GM18502 (cell line): Measurements from ENCODE around the gene MMP10.
"Not testable (repeated sequence)": the region's sequence is repeated elsewhere in the genome, so short reads cannot be mapped to it uniquely, and the experiment has no call there.

Experiments used
- ATAC-seq: cut with Tn5 transposase; IDR thresholded peaks from one replicate; pipeline ENCODE4 v1.9.1; 2021; ENCODE audit warnings: mild to moderate bottlenecking; ENCODE audit not compliant: unreplicated experiment, poor library complexity

MMP10 gene

DNA sequence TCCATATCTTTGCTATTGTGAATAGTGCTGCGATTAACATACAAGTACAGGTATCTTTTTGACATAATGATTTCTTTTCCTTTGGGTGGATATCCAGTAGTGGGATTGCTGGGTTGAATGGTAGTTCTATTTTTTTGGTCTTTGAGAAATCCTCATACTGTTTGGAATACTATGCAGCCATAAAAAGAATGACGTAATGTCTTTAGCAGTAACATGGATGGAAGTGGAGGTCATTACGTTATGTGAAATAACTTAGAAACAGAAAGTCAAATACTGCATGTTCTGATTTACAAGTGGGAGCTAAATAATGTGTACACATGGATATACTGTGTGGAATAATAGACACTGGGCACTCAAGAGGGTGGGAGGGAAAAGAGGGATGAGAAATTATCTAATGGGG lies 4.0 kb upstream of the MMP10 start:
- no peak for ATAC-seq

DNA sequence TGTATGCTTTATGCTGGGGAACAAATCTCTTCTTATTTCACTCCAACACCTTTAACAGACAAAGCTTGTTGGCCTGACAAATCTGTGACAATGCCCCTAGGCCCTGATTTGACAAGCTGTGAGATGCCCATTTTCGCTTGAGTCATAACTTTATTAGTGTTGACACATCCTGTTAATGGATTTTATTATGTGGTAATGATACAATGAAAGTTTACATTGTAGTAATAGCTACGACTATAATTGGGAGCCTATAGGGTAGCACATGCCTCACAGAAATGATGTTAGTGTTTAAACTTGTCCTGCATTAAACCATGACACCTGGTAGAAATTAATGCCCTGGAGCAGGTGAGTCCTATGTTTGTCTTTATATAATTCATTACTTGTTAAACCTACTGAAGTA lies 3.3 kb upstream of the MMP10 start:
- ATAC-seq, result no peak

DNA sequence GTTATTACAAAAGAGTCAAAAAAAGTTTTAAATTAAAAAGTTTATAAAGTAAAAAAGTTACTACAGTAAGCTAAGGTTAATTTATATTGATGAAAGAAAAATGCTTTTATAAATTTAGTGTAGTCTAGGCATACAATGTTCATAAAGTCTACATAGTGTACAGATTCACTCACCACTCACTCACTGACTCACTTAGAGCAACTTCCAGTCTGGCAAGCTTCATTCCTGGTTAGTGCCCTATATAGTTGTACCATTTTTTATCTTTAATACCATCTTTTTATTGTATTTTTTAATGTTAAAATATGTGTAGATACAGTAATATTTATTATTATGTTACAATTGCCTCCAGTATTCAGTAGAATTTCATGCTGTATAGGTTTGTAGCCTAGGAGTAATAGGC lies 2.6 kb upstream of the MMP10 start:
- no peak for ATAC-seq

DNA sequence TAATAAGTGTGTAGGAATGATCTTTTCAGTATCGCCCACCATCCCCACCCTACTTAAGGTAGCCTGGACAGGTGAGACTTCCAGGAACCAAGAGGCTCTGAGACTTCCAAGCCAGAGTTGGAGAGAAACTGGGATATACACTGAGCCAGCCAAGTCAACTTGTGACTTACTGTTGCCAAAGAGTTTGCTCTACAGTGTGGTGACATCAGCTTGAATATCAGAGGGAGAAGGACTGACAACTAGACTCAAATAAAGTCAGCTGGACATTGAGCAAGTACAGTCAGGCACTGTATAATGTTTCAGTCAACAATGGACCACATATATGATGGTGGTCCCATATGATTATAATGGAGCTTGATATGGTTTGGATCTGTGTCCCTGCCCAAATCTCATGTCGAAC lies 1.2 kb upstream of the MMP10 start:
- ATAC-seq, result no peak

- no peak for ATAC-seq
Observed at GRCh38 chr11:102776454-102776853, 4.0 kb downstream of the MMP10 start.

- ATAC-seq, result no peak
Observed at GRCh38 chr11:102773386-102773785, 7.0 kb downstream of the MMP10 start.

DNA sequence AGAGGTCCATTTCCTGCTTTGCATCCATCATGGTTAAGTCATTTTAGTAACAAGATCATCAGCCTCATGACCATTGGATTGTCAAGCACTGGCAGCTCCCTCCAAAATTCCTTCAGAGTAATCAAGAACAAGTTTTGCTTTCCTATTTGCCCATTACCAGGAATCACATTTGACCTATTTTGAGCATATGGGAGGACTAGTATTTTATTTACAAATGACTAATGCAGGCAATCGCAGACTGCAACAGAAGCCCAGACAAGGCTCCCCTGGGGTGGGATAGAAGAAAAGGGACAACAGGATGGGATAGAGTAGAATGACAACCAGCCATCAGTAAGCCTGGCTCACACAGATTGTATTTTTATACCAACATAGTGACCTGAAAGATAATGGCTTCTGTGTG lies 9.1 kb downstream of the MMP10 start:
- ATAC-seq, result no peak

DNA sequence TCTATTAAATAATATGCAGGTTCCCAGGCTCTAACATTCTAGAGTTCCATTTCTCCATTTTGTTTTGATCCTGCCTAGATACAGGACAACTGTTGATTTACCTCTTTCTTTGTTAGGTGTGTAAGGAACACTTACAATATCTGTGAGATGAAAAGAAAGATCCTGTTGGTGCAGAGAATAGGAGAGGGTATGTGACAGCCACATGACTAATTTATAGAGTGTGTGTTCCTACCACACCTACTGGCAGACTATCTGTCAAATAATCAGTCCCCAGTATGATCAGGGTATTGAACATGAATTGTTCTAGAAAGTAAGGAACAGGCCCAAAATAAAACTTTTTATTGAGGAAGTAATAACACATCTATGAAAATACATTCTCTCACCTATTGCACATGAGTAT lies 10.2 kb downstream of the MMP10 start:
- ATAC-seq, result no peak

- ATAC-seq, result no peak
Observed at GRCh38 chr11:102767800-102768199, 12.6 kb downstream of the MMP10 start.

DNA sequence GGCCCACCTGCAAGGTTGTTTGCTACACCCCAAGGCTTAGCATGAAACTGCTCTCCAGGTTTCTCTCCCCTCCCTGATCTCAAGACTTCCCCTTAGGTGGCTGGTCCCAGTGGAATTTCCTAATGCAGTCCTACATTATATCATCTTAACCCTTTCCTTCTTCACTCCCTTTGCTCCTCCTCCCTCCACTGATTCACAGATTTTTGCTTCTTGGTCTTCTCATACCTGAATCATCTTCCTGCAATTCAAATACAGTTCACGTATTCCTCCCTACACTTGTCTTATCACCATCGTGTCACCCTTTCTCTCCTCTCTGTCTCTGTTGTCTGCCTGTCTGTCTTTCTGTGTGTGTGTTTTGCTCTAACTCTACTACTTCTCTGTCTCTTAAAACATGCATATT lies 17.0 kb downstream of the MMP10 start:
- no peak for ATAC-seq

DNA sequence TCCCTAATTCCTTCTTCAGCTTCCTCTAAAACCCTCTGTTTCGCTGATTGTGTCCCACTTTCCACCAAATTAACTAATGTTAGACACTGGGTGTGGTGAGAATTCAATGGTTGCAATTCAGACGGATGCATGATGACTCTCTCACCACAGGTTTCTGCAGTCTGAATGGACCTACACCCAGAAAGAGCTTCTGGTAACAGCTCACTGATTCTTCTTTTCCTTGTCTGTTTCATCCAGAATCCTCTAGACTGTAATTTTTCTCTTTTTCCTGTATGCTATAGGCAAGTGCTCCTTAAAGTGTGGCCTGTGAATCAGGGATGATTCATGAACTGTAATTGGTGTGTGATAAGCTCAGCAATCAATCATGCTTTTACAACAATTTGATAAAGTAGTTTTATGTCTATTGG lies 18.1 kb downstream of the MMP10 start:
- no peak for ATAC-seq

DNA sequence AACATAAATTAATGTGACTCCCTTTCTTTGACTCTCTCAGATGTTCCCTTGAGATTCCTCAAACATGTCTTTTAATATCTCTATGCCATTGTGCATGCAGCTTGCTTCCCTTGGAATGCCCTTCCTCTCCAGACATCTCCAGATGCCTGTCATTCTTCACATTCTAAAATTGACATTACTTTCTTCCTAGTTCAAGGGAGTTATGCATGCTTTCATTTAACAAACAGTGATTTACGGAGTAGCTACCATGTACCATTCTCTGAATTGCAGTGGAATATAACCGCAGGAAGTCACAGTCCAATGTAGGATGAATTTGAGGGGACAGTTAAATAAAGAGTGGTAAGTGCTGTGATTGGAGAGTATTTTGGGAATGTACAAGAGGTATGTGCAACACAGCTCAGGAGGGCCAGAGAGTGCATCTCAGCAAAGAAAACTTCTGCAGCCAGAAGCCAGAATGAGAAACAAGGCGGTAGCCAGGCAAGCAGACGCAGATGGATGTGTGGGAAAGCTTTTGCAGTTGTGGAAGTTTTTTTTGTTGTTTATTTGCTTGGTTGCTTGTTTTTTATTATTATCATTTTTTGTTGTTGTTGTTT lies 18.7 kb downstream of the MMP10 start:
- no peak for ATAC-seq

GRCh38 chr11:102760344-102761035 lies 19.9 kb downstream of the MMP10 start:
- no peak for ATAC-seq

- no peak for ATAC-seq
Observed at GRCh38 chr11:102757823-102758549, 22.4 kb downstream of the MMP10 start.

DNA sequence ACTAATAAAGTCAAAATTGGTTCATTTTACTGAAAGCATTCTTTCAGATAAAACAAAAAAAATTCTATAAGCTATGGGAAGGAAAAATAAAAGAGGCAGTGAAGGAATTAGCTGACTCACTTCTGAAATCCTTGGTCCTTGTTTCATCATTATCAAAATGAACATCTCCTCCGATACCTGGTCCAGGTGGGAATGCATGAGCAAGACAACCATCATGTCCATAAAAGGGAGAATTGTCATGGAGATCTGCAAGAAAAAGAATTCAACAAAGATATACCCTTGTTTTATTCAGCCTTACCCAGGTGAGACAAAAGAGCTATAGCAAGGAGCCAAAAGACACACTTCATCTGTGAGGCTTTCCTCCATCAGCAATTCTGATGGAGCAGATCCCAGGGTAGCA lies 27.2 kb downstream of the MMP10 start:
- ATAC-seq, result no peak

- ATAC-seq, result no peak
Observed at GRCh38 chr11:102751673-102752072, 28.8 kb downstream of the MMP10 start.

- ATAC-seq, result no peak
Observed at GRCh38 chr11:102749101-102749722, 31.2 kb downstream of the MMP10 start.

GRCh38 chr11:102746746-102747578 lies 33.5 kb downstream of the MMP10 start:
- not testable (repeated sequence) for ATAC-seq

- ATAC-seq, result no peak
Observed at GRCh38 chr11:102734650-102735049, 45.8 kb downstream of the MMP10 start.

GRCh38 chr11:102733232-102733875 lies 47.1 kb downstream of the MMP10 start:
- ATAC-seq, result peak; percentile 91
